Measurements from ENCODE around the gene JAKMIP1. TPM values are rescaled to one million over a fixed set of nuclear protein-coding genes. Genes with fewer than 3 reads are reported as not detected.

JAKMIP1 gene
- total RNA-seq, 2 experiments from 2014 or later = 4.0 to 5.1 TPM

- Histone ChIP-seq H3K79me2 (ENCODE audit: insufficient read depth, low read depth, low read length) (no peaks in the 10 kb centered on the region), H3K9me3 (ENCODE audit: low read length) (peaks cover 16% of the 10 kb centered on the region), H4K20me1 (ENCODE audit: insufficient read depth, low read length) (no peaks in the 10 kb centered on the region), H3K4me3 (ENCODE audit: low read depth, low read length, poor library complexity, severe bottlenecking) (no peak overlapping the region), H3K4me1 (ENCODE audit: insufficient read depth, low read length, poor library complexity, severe bottlenecking) (peaks cover 61% of the 10 kb centered on the region), H3K9me2 (ENCODE audit: insufficient read depth, low read length) (no peaks in the 10 kb centered on the region), H3K27ac (ENCODE audit: low read depth, low read length, poor library complexity, severe bottlenecking) (peak overlapping the region; percentile 25), H3K36me3 (ENCODE audit: insufficient read depth, low read length) (no peaks in the 10 kb centered on the region), H2AFZ (ENCODE audit: low read length) (no peak overlapping the region), H3K4me2 (ENCODE audit: low read length) (peak overlapping the region; percentile 29; the same call in 1 of the 2 replicates)
- no peak for TF ChIP-seq CTCF (conservative IDR thresholded peaks at IDR 0.05; ENCODE audit: low read length)
- no peak for TF ChIP-seq EZH2phosphoT487 (IDR thresholded peaks at IDR 0.05; ENCODE audit: borderline replicate concordance, low read depth, low read length)
- CTCF ChIA-PET (ENCODE audit: unreplicated experiment) = no interaction called here
- peak; percentile 26 for DNase-seq (ENCODE audit: low spot score)
- intact Hi-C loops (cut with micrococcal nuclease; ENCODE audit: unreplicated experiment) = no loop called here
- POLR2A ChIA-PET = interaction anchor here (1.1 to 1.9 kb wide), 3 partner anchors 10 to 25 kb away, joined by 4 to 8 read pairs (median 8); partner anchors contain the start of gene JAKMIP1
- no TSS peak for BruUV-seq (replicated peaks)
These were observed 19.3 kb downstream of the JAKMIP1 start for GRCh38 chr4:6180841-6181631.

- Histone ChIP-seq H2AFZ (ENCODE audit: low read length) (no peak overlapping the region), H3K79me2 (ENCODE audit: insufficient read depth, low read depth, low read length) (no peaks in the 10 kb centered on the region), H3K36me3 (ENCODE audit: insufficient read depth, low read length) (no peaks in the 10 kb centered on the region), H3K4me1 (ENCODE audit: insufficient read depth, low read length, poor library complexity, severe bottlenecking) (peaks cover 57% of the 10 kb centered on the region), H3K9me2 (ENCODE audit: insufficient read depth, low read length) (no peaks in the 10 kb centered on the region), H3K9me3 (ENCODE audit: low read length) (peaks cover 16% of the 10 kb centered on the region), H4K20me1 (ENCODE audit: insufficient read depth, low read length) (no peaks in the 10 kb centered on the region), H3K27ac (ENCODE audit: low read depth, low read length, poor library complexity, severe bottlenecking) (no peak overlapping the region), H3K4me2 (ENCODE audit: low read length) (no peak overlapping the region), H3K4me3 (ENCODE audit: low read depth, low read length, poor library complexity, severe bottlenecking) (no peak overlapping the region)
- TF ChIP-seq EZH2phosphoT487 (IDR thresholded peaks at IDR 0.05; ENCODE audit: borderline replicate concordance, low read depth, low read length) (no peak), CTCF (conservative IDR thresholded peaks at IDR 0.05; ENCODE audit: low read length) (no peak)
- CTCF ChIA-PET (ENCODE audit: unreplicated experiment) = no interaction called here
- intact Hi-C loops (cut with micrococcal nuclease; ENCODE audit: unreplicated experiment) = no loop called here
- DNase-seq (ENCODE audit: low spot score) = no peak
- POLR2A ChIA-PET = interaction anchor here (1.9 kb wide), 1 partner anchor 21 kb away, joined by 8 read pairs; the partner anchor contains the start of gene JAKMIP1
- BruUV-seq (replicated peaks) = no TSS peak
These were observed 21.0 kb downstream of the JAKMIP1 start for GRCh38 chr4:6179362-6179761.

- intact Hi-C loops (cut with micrococcal nuclease; ENCODE audit: unreplicated experiment) = no loop called here
- Histone ChIP-seq H3K9me2 (ENCODE audit: insufficient read depth, low read length) (no peaks in the 10 kb centered on the region), H4K20me1 (ENCODE audit: insufficient read depth, low read length) (no peaks in the 10 kb centered on the region), H3K4me3 (ENCODE audit: low read depth, low read length, poor library complexity, severe bottlenecking) (no peak overlapping the region), H3K36me3 (ENCODE audit: insufficient read depth, low read length) (no peaks in the 10 kb centered on the region), H3K27ac (ENCODE audit: low read depth, low read length, poor library complexity, severe bottlenecking) (no peak overlapping the region), H2AFZ (ENCODE audit: low read length) (no peak overlapping the region), H3K79me2 (ENCODE audit: insufficient read depth, low read depth, low read length) (no peaks in the 10 kb centered on the region), H3K4me1 (ENCODE audit: insufficient read depth, low read length, poor library complexity, severe bottlenecking) (peaks cover 51% of the 10 kb centered on the region), H3K9me3 (ENCODE audit: low read length) (peaks cover 16% of the 10 kb centered on the region), H3K4me2 (ENCODE audit: low read length) (no peak overlapping the region)
- ChIA-PET POLR2A (no interaction called here), CTCF (ENCODE audit: unreplicated experiment) (interaction anchor here (0.8 kb wide), 1 partner anchor 15 kb away, joined by 3 read pairs; no protein-coding TSS in a partner anchor)
- DNase-seq (ENCODE audit: low spot score) = no peak
- TF ChIP-seq EZH2phosphoT487 (IDR thresholded peaks at IDR 0.05; ENCODE audit: borderline replicate concordance, low read depth, low read length) (no peak), CTCF (conservative IDR thresholded peaks at IDR 0.05; ENCODE audit: low read length) (no peak)
- BruUV-seq (replicated peaks) = no TSS peak
These were observed 21.6 kb downstream of the JAKMIP1 start for GRCh38 chr4:6178757-6179156.

Data from OCI-LY7 (cell line).